DOHH2 (cell line): ENCODE measurements around the gene TOGARAM1.

ENCODE experiments used
- CTCF ChIP-seq: fragments of 200-600 bp; sonication (generic); IDR thresholded peaks from one replicate; pipeline ENCODE4 v1.5.1; 2014; ENCODE audit warnings: antibody characterized with exemption, mild to moderate bottlenecking, low read depth, low read length; ENCODE audit not compliant: poor library complexity, severe bottlenecking
- EZH2phosphoT487 ChIP-seq: fragments of 200-600 bp; sonication (generic); IDR thresholded peaks from 2 replicates; pipeline ENCODE4 v1.6.1; 2017; ENCODE audit warnings: borderline replicate concordance, mild to moderate bottlenecking, antibody characterized with exemption, low read length, moderate library complexity, mixed read lengths

- no peak for TF ChIP-seq CTCF
- TF ChIP-seq EZH2phosphoT487: no peak
Observed at GRCh38 chr14:44960146-44960545, 1.8 kb upstream of the TOGARAM1 start.
